ENCODE results near the gene ZBTB17.

GRCh38 chr1:16013908-16014258 is 38.0 kb upstream of the ZBTB17 start:
- TF ChIP-seq CTCF (IDR thresholded peaks at IDR 0.05) (no peak), EZH2phosphoT487 (IDR thresholded peaks at IDR 0.05) (no peak), EZH2 (IDR thresholded peaks at IDR 0.05) (no peak)

Data from neural progenitor cell (in vitro differentiated cells).